ENCODE results near the gene ACTL7B. TPM values are rescaled to one million over a fixed set of nuclear protein-coding genes. Genes with fewer than 3 reads are reported as not detected.

Gene ACTL7B
- polyA plus RNA-seq, 1 of the 3 experiments (the other 2 are of a cell fraction) = 0.07 TPM

- TF ChIP-seq, protein P1, sequence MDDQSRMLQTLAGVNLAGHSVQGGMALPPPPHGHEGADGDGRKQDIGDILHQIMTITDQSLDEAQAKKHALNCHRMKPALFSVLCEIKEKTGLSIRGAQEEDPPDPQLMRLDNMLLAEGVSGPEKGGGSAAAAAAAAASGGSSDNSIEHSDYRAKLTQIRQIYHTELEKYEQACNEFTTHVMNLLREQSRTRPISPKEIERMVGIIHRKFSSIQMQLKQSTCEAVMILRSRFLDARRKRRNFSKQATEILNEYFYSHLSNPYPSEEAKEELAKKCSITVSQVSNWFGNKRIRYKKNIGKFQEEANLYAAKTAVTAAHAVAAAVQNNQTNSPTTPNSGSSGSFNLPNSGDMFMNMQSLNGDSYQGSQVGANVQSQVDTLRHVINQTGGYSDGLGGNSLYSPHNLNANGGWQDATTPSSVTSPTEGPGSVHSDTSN (IDR thresholded peaks at IDR 0.05) = no peak
- TF ChIP-seq REST (IDR thresholded peaks at IDR 0.05; ENCODE audit: low read depth, low read length) = no peak
- TF ChIP-seq, protein P2, sequence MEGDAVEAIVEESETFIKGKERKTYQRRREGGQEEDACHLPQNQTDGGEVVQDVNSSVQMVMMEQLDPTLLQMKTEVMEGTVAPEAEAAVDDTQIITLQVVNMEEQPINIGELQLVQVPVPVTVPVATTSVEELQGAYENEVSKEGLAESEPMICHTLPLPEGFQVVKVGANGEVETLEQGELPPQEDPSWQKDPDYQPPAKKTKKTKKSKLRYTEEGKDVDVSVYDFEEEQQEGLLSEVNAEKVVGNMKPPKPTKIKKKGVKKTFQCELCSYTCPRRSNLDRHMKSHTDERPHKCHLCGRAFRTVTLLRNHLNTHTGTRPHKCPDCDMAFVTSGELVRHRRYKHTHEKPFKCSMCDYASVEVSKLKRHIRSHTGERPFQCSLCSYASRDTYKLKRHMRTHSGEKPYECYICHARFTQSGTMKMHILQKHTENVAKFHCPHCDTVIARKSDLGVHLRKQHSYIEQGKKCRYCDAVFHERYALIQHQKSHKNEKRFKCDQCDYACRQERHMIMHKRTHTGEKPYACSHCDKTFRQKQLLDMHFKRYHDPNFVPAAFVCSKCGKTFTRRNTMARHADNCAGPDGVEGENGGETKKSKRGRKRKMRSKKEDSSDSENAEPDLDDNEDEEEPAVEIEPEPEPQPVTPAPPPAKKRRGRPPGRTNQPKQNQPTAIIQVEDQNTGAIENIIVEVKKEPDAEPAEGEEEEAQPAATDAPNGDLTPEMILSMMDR (IDR thresholded peaks at IDR 0.05) = no peak
- no peak for TF ChIP-seq MEF2A (IDR thresholded peaks at IDR 0.05; ENCODE audit: borderline replicate concordance, low read depth)
Observed at GRCh38 chr9:108830272-108830671, 25.5 kb downstream of the ACTL7B start (continued).

GRCh38 chr9:108823829-108824228 lies 32.0 kb downstream of the ACTL7B start:
- H4K20me1 ChIP-seq (ENCODE audit: insufficient read depth) = no peaks in the 10 kb centered on the region
- H3K9ac ChIP-seq = no peak overlapping the region
- H3K4me2 ChIP-seq = no peak overlapping the region
- H3K9me3 ChIP-seq = no peaks in the 10 kb centered on the region
- H3K9me2 ChIP-seq = no peaks in the 10 kb centered on the region
- no peak for TF ChIP-seq MAX (IDR thresholded peaks at IDR 0.05; ENCODE audit: low read depth)
- TF ChIP-seq EP300 (IDR thresholded peaks at IDR 0.05; ENCODE audit: borderline replicate concordance in 1 of 2, low read depth in 1 of 2, low read length in 1 of 2) = no peak
- TF ChIP-seq SIN3A (IDR thresholded peaks at IDR 0.05; ENCODE audit: borderline replicate concordance, low read depth, low read length) = no peak
- no peak for TF ChIP-seq NFIC (IDR thresholded peaks at IDR 0.05; ENCODE audit: borderline replicate concordance)
- no peak for TF ChIP-seq GATA2 (CRISPR knock-in tag; IDR thresholded peaks at IDR 0.05)
- TF ChIP-seq TAF1 (IDR thresholded peaks at IDR 0.05; ENCODE audit: borderline replicate concordance, low read depth, low read length) = no peak
- no peak for TF ChIP-seq RFX5 (IDR thresholded peaks at IDR 0.05; ENCODE audit: low read length)
- no peak for TF ChIP-seq POLR2AphosphoS5 (IDR thresholded peaks at IDR 0.05; ENCODE audit: low read depth, low read length)
- no peak for TF ChIP-seq FOXJ3 (CRISPR knock-in tag; IDR thresholded peaks at IDR 0.05)
- no peak for TF ChIP-seq USF2 (IDR thresholded peaks at IDR 0.05; ENCODE audit: borderline replicate concordance, low read depth, low read length)
- TF ChIP-seq MEF2A (IDR thresholded peaks at IDR 0.05; ENCODE audit: borderline replicate concordance, low read depth) = no peak
- H3K4me1 ChIP-seq (ENCODE audit: control insufficient read depth in 1 of 2, insufficient read depth in 2 of 2, low read depth in 1 of 2, low read length in 1 of 2) = no peaks in the 10 kb centered on the region
- H3K27me3 ChIP-seq (ENCODE audit: insufficient read depth) = no peaks in the 10 kb centered on the region; the same call in 1 of the 2 replicates
- H2AFZ ChIP-seq (ENCODE audit: low read depth) = no peak overlapping the region
- DNase-seq = no peak
- no peaks in the 10 kb centered on the region for H3F3A ChIP-seq (replicated peaks; ENCODE audit: insufficient read depth)
- ChIA-PET CTCF (no interaction called here), POLR2A (no interaction called here)
- 5% methylated on average over 3 of the region's 3 CpGs for WGBS (ENCODE audit: low lambda C conversion rate)
- no peaks in the 10 kb centered on the region for H3K79me2 ChIP-seq (ENCODE audit: insufficient read depth)
- H3K4me3 ChIP-seq (ENCODE audit: low read depth in 2 of 2, low read length in 1 of 2) = no peak overlapping the region
- no peak overlapping the region for H3K27ac ChIP-seq (ENCODE audit: low read depth in 2 of 2, low read length in 1 of 2)
- no peaks in the 10 kb centered on the region for H3K36me3 ChIP-seq (replicated peaks in 1 of 2; ENCODE audit: control insufficient read depth in 1 of 2, insufficient read depth in 2 of 2, low read length in 1 of 2)
